Measurements from ENCODE around the gene NAA16.
"Not testable (repeated sequence)": the region's sequence is repeated elsewhere in the genome, so short reads cannot be mapped to it uniquely, and the experiment has no call there.

NAA16 gene

DNA sequence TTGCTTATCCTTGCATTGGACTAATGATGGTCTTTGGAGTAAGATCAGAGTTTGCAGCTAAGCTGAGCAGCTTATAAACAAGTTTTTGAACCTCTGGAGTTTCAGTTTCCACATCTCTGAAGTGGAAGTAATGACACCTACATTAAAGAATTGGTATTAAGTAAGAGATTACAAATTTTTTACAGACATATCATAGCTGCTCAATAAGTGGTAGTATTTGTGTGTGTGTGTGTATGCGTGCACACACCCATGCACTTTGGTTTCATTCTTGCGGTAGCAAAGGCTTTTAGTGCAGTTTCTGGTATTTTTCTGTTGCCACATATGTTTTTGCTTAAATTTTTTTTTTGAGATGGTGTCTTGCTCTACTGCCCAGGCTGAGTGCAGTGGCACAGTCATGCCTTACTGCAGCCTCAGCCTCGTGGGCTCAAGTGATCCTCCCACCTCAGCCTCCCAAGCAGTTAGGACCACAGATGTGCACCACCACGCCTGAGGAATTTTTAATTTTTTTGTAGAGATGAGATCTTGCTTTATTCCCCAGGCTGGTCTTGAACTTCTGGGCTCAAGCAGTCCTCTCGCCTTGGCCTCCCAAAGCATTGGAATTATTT is 4.5 kb downstream of the NAA16 start:
- Mint-ChIP-seq H3K27ac (peak overlapping the region; percentile 72), H3K27me3 (peaks cover 2% of the 10 kb centered on the region), H3K9me3 (no peaks in the 10 kb centered on the region), H3K4me1 (peaks cover 60% of the 10 kb centered on the region), H3K36me3 (ENCODE audit: low read depth) (peaks cover 35% of the 10 kb centered on the region), H3K4me3 (peak overlapping the region; percentile 53)
- ATAC-seq = no peak
- DNase-seq = no peak

DNA sequence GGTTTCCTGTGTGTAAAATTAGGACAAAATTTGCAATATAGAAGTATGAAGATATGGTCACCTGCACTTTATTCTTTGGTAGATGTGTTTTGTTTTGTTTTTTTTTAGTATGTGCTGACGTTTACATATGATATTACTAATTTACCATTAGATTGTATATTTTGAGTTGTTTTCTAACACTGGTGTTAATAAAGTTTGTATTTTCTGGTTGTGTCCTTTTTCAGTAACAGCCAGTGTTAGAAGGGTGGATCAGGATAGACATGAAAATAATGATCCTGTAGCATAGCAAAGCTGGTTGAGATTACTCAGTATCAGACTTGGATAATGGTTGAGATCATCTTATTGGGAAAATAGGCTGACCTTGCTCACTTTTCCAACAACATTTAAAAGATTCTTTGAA is 6.2 kb downstream of the NAA16 start:
- peaks cover 42% of the 10 kb centered on the region for H3K36me3 Mint-ChIP-seq (ENCODE audit: low read depth)
- no peak for ATAC-seq
- peaks cover 56% of the 10 kb centered on the region for H3K4me1 Mint-ChIP-seq

DNA sequence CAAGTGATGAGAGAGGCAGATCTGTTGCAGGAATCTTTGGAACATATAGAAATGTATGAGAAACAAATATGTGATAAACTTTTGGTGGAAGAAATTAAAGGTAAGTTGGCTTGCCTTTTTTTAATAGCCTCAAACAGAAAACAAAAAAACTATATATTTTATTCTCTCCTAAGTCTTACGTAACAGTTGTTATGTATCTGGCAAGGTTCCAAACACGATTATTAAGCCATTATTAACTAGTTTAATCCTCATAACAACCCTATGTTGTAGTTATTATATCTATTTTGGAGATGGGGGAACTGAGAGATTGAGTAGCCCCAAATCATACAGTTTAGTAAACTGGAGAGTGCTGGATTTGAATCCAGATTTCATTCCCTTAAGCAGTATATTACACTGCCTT is 14.7 kb downstream of the NAA16 start:
- no peaks in the 10 kb centered on the region for H3K9me3 Mint-ChIP-seq
- H3K27ac Mint-ChIP-seq = no peak overlapping the region
- peaks cover 50% of the 10 kb centered on the region for H3K4me1 Mint-ChIP-seq
- no peaks in the 10 kb centered on the region for H3K27me3 Mint-ChIP-seq
- no peak overlapping the region for H3K4me3 Mint-ChIP-seq
- ATAC-seq (no peak), DNase-seq (no peak)
- H3K36me3 Mint-ChIP-seq (ENCODE audit: low read depth) = peaks cover 53% of the 10 kb centered on the region

More for the DNA sequence above, 6.2 kb downstream of the NAA16 start:
- Mint-ChIP-seq H3K27ac (no peak overlapping the region), H3K4me3 (no peak overlapping the region), H3K27me3 (no peaks in the 10 kb centered on the region), H3K9me3 (no peaks in the 10 kb centered on the region)
- DNase-seq = no peak

- Mint-ChIP-seq H3K9me3 (no peaks in the 10 kb centered on the region), H3K27me3 (no peaks in the 10 kb centered on the region), H3K4me1 (peaks cover 54% of the 10 kb centered on the region), H3K27ac (peak overlapping the region; percentile 31), H3K4me3 (no peak overlapping the region), H3K36me3 (ENCODE audit: low read depth) (peaks cover 51% of the 10 kb centered on the region)
- DNase-seq (no peak), ATAC-seq (peak; percentile 68)
These were observed 15.6 kb downstream of the NAA16 start for GRCh38 chr13:41326661-41327060.

DNA sequence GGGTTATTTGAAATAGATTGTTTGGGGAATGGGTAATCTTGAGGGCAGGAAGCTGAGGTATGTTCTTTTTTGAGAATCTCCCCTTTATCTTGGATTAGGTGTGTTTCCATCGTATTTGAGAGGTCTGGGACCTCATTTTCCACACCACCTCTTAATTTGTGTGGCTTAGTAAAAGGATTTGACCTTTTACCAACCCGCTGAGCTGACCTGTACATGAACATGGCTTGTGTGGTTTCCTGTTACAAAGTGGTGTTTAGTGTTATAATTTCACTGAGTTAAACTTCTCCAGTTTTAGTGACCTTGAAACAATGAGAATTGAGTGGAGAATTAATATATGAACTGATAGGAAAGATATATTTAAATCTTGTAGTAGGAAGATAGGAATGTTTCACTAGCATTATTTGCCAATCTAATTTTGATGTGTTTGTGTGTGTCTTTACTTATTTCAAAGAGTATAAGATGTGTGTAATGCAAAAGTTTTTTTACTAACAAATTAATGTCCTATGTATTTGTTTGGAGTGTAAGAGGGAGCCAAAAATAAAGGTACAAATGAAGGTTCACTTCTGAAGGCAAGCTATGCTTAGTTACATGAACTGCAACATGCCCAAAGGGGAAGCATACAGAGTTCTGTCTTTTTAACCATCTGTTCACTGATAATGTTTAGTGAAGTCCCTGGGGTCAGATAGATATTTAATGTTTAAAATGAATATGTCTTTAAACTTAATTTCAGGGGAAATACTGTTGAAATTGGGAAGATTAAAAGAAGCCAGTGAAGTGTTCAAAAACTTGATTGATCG is 17.1 kb downstream of the NAA16 start:
- H3K27ac Mint-ChIP-seq = peak overlapping the region; percentile 74
- DNase-seq = no peak
- H3K9me3 Mint-ChIP-seq = no peaks in the 10 kb centered on the region
- peaks cover 54% of the 10 kb centered on the region for H3K4me1 Mint-ChIP-seq
- H3K27me3 Mint-ChIP-seq = no peaks in the 10 kb centered on the region
- peak overlapping the region; percentile 58 for H3K4me3 Mint-ChIP-seq
- peak; percentile 69 for ATAC-seq
- peaks cover 43% of the 10 kb centered on the region for H3K36me3 Mint-ChIP-seq (ENCODE audit: low read depth)

DNA sequence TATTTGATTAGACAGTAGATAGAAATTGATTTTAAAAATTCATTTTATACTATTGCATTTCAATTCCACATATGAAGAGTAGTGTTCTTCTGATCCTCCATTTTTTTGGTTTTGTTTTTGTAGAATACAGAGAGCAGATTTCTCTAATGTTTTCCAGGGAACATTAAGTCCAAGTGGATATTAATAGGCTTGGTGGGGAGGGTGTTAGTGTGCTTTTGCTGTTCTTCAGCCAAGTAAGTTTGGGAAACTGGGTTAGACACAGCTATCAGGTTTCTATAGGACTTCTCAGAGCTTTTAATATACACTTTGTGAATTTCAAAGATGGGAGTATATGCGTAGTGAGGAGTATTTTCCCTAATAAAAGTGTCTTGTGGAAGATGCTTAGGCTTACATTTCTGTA is 21.8 kb downstream of the NAA16 start:
- no peak for DNase-seq
- Mint-ChIP-seq H3K9me3 (no peaks in the 10 kb centered on the region), H3K4me1 (peaks cover 38% of the 10 kb centered on the region), H3K36me3 (ENCODE audit: low read depth) (peaks cover 52% of the 10 kb centered on the region), H3K27ac (no peak overlapping the region), H3K27me3 (no peaks in the 10 kb centered on the region), H3K4me3 (no peak overlapping the region)
- ATAC-seq = no peak

GRCh38 chr13:41334810-41335209 is 23.7 kb downstream of the NAA16 start:
- Mint-ChIP-seq H3K27me3 (no peaks in the 10 kb centered on the region), H3K27ac (no peak overlapping the region), H3K36me3 (ENCODE audit: low read depth) (peaks cover 52% of the 10 kb centered on the region), H3K9me3 (no peaks in the 10 kb centered on the region), H3K4me3 (no peak overlapping the region), H3K4me1 (peaks cover 26% of the 10 kb centered on the region)
- DNase-seq (no peak), ATAC-seq (no peak)

DNA sequence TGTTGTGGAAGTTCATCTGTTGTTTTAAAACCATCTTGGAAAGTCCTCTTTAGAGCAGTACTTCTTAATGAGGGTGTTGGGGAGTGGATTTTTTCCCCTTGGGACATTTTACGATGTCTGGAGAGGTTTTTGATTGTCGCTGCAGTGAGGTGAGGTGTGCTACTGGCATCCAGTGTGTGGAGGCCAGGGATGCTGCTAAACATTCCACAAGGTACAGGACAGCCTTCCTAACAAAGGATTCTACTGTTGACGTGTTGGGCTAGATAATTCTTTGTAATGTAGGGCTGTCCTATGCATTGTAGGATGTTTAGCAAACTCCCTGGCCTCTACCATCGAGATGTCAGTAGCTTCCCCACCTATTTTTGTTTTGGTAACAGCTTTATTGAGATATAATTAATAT is 33.3 kb downstream of the NAA16 start:
- Mint-ChIP-seq H3K4me1 (peaks cover 50% of the 10 kb centered on the region), H3K27me3 (no peaks in the 10 kb centered on the region), H3K36me3 (ENCODE audit: low read depth) (peaks cover 76% of the 10 kb centered on the region), H3K4me3 (no peak overlapping the region), H3K9me3 (peaks cover 11% of the 10 kb centered on the region), H3K27ac (no peak overlapping the region)
- ATAC-seq (no peak), DNase-seq (no peak)

DNA sequence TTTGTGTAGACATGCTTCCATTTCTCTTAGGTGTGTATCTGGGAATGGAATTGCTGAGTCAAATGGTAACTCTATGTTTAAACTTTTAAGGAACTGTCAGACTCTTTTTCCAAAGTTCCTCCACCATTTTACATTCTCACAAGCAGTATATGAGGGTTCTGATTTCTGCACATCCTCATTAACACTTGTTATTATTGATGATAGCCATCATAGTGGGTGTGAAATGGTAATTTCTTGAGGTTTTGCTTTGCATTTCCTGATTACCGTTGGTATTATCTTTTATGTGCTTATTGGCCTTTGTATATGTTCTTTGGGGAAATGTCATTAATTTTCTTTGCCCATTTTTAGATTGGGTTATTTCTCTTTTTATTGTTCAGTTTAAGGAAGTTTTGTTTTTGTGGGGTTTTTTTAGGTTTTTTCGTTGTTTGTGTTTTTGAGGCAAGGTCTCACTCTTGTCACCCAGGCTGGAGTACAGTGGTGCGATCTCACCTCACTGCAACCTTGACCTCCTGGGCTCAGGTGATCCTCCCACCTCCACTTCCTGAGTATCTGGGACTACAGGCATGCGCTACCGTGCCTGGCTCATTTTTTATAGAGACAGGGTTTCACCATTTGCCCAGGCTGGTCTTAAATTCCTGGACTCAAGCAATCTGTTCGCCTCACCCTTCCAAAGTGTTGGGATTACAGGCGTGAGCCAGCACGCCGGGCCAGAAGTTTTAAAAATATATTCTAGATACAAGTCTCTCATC is 34.3 kb downstream of the NAA16 start:
- H3K27ac Mint-ChIP-seq = peak overlapping the region; percentile 40
- no peak for ATAC-seq
- peaks cover 47% of the 10 kb centered on the region for H3K4me1 Mint-ChIP-seq

DNA sequence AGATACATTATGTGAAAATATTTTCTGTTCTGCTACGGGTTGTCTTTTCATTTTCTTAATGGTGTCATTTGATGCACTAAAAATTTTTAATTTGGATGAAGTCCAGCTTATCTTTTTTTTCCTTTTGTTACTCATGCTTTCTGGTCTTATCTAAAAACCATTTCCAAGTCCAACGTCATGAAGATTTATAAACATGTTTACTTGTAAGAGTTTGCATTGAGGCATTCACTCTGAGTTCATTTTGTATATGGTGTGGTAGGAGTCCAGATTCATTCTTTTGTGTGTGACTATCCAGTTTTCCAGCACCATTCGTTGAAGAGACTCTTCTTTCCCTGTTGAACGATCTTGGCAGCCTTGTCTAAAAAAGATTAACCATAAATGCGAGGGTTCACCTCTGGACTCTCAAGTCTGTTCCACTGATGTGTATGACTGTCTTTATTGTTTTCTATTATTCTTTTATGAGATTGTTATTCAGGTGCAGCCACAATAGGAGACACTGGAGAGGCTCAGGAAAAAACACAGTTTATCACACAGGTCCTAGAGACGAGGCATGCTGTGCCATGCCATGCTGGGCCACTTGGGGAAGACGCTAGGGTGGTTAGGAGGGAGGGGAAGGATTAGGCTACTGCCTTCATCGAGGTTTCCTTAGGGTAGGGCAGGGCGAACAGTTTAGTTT is 35.0 kb downstream of the NAA16 start:
- Mint-ChIP-seq H3K27me3 (no peaks in the 10 kb centered on the region), H3K4me1 (peaks cover 46% of the 10 kb centered on the region), H3K36me3 (ENCODE audit: low read depth) (peaks cover 68% of the 10 kb centered on the region), H3K4me3 (no peak overlapping the region), H3K27ac (no peak overlapping the region), H3K9me3 (peaks cover 11% of the 10 kb centered on the region)
- ATAC-seq (no peak), DNase-seq (no peak)

More for the DNA sequence above, 34.3 kb downstream of the NAA16 start:
- Mint-ChIP-seq H3K36me3 (ENCODE audit: low read depth) (peaks cover 70% of the 10 kb centered on the region), H3K4me3 (no peak overlapping the region), H3K27me3 (no peaks in the 10 kb centered on the region), H3K9me3 (peaks cover 11% of the 10 kb centered on the region)
- DNase-seq = no peak

DNA sequence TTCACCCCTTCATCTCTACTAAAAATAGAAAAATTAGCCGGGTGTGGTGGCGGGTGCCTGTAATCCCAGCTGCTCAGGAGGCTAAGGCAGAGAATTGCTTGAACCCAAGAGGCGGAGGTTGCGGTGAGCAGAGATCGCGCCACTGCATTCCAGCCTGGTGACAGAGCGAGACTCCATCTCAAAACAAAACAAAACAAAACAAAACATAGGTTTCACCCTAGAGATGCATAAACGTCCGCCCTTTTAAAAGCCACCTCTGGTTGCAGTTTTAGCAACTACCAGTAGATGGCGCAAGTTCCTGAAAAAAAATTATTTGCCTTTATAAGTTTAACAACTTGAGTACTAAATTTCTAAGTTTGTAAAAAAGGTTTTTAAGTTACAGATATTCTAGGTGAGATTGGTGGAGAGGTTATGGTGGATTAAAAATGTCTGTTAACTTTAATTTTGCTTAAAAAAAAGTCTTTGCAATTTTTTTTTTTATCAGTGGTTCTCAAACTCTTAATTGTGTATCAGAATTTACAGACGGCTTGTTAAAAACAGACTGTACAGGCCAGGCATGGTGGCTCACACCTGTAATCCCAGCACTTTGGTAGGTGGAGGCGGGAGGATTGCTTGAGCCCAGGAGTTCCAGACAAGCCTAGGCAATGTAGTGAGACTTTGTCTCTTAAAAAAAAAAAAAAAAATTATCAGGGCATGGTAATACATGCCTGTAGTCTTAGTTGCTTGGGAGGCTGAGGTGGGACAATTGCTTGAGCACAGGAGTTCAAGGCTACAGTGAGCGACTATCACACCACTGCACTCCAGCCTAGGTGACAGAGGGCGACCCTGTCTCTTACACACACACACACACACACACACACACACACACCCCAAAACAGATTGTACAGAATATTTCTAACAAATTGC is 42.1 kb downstream of the NAA16 start:
- H3K4me3 Mint-ChIP-seq = no peak overlapping the region
- no peaks in the 10 kb centered on the region for H3K9me3 Mint-ChIP-seq
- H3K4me1 Mint-ChIP-seq = peaks cover 50% of the 10 kb centered on the region

GRCh38 chr13:41354416-41354815 is 43.3 kb downstream of the NAA16 start:
- H3K9me3 Mint-ChIP-seq = no peaks in the 10 kb centered on the region
- peaks cover 39% of the 10 kb centered on the region for H3K36me3 Mint-ChIP-seq (ENCODE audit: low read depth)
- DNase-seq (no peak), ATAC-seq (no peak)
- no peak overlapping the region for H3K4me3 Mint-ChIP-seq
- no peak overlapping the region for H3K27ac Mint-ChIP-seq
- peaks cover 43% of the 10 kb centered on the region for H3K4me1 Mint-ChIP-seq
- no peaks in the 10 kb centered on the region for H3K27me3 Mint-ChIP-seq

More for the DNA sequence above, 42.1 kb downstream of the NAA16 start:
- H3K27me3 Mint-ChIP-seq = no peaks in the 10 kb centered on the region
- DNase-seq (peak; percentile 22), ATAC-seq (no peak)
- H3K27ac Mint-ChIP-seq = peak overlapping the region; percentile 38
- H3K36me3 Mint-ChIP-seq (ENCODE audit: low read depth) = peaks cover 47% of the 10 kb centered on the region

DNA sequence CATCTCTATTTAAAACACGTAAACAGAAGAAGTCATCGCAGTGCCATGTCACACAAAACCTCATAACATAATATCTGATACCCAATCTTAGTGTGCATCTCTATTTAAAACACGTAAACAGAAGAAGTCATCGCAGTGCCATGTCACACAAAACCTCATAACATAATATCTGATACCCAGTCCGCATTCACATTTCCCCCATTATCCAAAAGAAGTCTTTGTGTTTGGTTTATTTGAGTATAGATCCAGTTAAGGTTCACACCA is 45.2 kb downstream of the NAA16 start:
- H3K4me3 Mint-ChIP-seq = peak overlapping the region; percentile 22
- ATAC-seq, H3K9me3 Mint-ChIP-seq, H3K27me3 Mint-ChIP-seq, DNase-seq: not testable (repeated sequence)
- H3K36me3 Mint-ChIP-seq (ENCODE audit: low read depth) = peaks cover 46% of the 10 kb centered on the region
- peaks cover 48% of the 10 kb centered on the region for H3K4me1 Mint-ChIP-seq
- peak overlapping the region; percentile 72 for H3K27ac Mint-ChIP-seq

DNA sequence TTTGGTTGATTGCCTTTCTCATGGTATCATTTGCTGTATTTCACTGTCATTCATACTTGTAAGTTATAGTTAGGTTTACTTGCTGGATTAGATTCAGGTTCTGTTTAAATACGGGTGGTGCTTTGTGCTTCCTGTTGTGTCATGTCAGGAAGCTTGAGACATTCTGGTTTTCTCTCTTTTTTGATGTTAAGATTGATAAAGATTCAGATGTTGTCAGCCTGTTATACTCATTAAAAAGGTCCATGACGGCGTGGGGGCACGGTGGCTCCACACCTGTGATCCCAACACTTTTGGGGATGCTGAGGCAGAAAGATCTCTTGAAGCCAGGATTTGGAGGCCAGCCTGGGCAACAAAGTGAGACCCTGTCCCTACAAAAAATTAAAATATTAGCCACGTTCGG is 45.7 kb downstream of the NAA16 start:
- H3K4me1 Mint-ChIP-seq = peaks cover 48% of the 10 kb centered on the region
- DNase-seq (no peak), ATAC-seq (peak; percentile 55)
- no peaks in the 10 kb centered on the region for H3K9me3 Mint-ChIP-seq
- H3K4me3 Mint-ChIP-seq = peak overlapping the region; percentile 22
- H3K27me3 Mint-ChIP-seq = no peaks in the 10 kb centered on the region
- peak overlapping the region; percentile 72 for H3K27ac Mint-ChIP-seq
- H3K36me3 Mint-ChIP-seq (ENCODE audit: low read depth) = peaks cover 44% of the 10 kb centered on the region

All from activated naive CD8-positive, alpha-beta T cell treated with anti-CD3 and anti-CD28 coated beads, Interleukin-2, amount 50 U/mL, for 24 hours (primary cell).